Measurements from ENCODE around the gene AFF2.

Gene AFF2

DNA sequence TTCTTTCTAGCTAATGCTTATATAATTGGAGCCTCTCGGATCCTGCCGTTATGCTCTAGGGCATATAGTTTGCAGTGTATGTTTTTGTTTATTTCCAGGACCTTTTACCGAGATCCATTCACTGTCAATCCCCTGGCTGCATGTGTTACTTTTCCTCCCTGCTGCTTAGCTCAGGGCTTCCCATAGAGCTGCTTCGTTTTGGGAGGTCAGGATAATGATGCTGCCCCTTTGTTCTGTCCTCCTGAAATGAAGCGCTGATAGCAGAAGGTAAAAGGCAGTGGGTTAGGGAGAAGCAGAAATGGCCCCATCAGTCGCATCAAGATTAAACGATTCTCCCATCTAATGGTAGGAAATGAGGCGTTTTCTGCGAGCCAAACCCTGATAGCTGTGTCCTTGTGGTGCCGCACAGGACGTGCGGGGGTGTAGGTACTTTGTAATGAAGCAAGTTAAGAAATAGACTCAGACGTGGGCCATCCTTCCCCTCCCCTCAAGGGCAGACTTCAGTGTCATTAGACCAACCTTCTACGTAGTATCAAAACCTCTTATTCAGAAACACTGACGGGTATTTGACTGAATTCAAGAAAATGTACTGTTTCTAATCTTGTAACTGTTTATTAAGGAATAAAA, 37.3 kb downstream of the AFF2 start:
- no peak for TF ChIP-seq ZNF565 (CRISPR knock-in tag; conservative IDR thresholded peaks at IDR 0.05; ENCODE audit: low read depth)
- TF ChIP-seq BACH2 (CRISPR knock-in tag; IDR thresholded peaks at IDR 0.05; ENCODE audit: borderline replicate concordance), result no peak
- TF ChIP-seq ZFP3 (CRISPR knock-in tag; IDR thresholded peaks at IDR 0.05), result no peak
- no peak for TF ChIP-seq ZNF70 (CRISPR knock-in tag; IDR thresholded peaks at IDR 0.05)
- no peak for TF ChIP-seq TCF4 (CRISPR knock-in tag; IDR thresholded peaks at IDR 0.05; ENCODE audit: borderline replicate concordance)
- TF ChIP-seq ZC3H10 (CRISPR knock-in tag; IDR thresholded peaks at IDR 0.05), result no peak
- no peak for TF ChIP-seq PPARA (CRISPR knock-in tag; IDR thresholded peaks at IDR 0.05; ENCODE audit: borderline replicate concordance)
- TF ChIP-seq ARNTL (CRISPR knock-in tag; IDR thresholded peaks at IDR 0.05; ENCODE audit: borderline replicate concordance, low read depth), result no peak
- no peak for TF ChIP-seq ESRRG (CRISPR knock-in tag; IDR thresholded peaks at IDR 0.05)
- no peak for TF ChIP-seq SNAI2 (CRISPR knock-in tag; IDR thresholded peaks at IDR 0.05)
- TF ChIP-seq CSDC2 (CRISPR knock-in tag; IDR thresholded peaks at IDR 0.05), result no peak
- TF ChIP-seq, protein P1, sequence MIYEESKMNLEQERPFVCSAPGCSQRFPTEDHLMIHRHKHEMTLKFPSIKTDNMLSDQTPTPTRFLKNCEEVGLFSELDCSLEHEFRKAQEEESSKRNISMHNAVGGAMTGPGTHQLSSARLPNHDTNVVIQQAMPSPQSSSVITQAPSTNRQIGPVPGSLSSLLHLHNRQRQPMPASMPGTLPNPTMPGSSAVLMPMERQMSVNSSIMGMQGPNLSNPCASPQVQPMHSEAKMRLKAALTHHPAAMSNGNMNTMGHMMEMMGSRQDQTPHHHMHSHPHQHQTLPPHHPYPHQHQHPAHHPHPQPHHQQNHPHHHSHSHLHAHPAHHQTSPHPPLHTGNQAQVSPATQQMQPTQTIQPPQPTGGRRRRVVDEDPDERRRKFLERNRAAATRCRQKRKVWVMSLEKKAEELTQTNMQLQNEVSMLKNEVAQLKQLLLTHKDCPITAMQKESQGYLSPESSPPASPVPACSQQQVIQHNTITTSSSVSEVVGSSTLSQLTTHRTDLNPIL (CRISPR knock-in tag; IDR thresholded peaks at IDR 0.05; ENCODE audit: low read depth), result no peak
- TF ChIP-seq, protein P2, sequence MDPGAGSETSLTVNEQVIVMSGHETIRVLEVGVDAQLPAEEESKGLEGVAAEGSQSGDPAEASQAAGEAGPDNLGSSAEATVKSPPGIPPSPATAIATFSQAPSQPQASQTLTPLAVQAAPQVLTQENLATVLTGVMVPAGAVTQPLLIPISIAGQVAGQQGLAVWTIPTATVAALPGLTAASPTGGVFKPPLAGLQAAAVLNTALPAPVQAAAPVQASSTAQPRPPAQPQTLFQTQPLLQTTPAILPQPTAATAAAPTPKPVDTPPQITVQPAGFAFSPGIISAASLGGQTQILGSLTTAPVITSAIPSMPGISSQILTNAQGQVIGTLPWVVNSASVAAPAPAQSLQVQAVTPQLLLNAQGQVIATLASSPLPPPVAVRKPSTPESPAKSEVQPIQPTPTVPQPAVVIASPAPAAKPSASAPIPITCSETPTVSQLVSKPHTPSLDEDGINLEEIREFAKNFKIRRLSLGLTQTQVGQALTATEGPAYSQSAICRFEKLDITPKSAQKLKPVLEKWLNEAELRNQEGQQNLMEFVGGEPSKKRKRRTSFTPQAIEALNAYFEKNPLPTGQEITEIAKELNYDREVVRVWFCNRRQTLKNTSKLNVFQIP (CRISPR knock-in tag; IDR thresholded peaks at IDR 0.05; ENCODE audit: borderline replicate concordance, low read depth), result no peak
- no peak for TF ChIP-seq RARB (CRISPR knock-in tag; IDR thresholded peaks at IDR 0.05)
- no peak for ATAC-seq

DNA sequence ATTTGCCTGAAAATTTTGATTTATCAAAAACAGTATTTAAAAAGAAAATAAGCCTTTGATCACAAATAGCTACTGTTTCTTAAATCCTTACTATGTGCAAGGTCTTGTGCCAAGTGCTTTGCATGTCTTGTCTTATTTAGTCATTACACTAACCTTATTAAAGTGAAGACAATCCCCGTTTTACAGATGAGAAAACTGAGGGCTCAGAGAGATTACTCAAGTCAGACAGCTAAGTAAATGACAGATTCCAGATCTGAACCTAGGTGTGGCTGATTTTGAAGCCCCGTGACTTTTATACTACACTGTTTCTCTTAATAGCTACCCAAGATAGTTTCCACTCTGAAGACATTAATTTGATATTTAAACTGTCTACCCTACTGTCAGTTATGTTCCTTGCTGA, 38.2 kb downstream of the AFF2 start:
- ATAC-seq, result no peak
- TF ChIP-seq, protein P1 (CRISPR knock-in tag; IDR thresholded peaks at IDR 0.05; ENCODE audit: low read depth), result no peak

- no peak for ATAC-seq
- TF ChIP-seq, protein P2 (CRISPR knock-in tag; IDR thresholded peaks at IDR 0.05; ENCODE audit: borderline replicate concordance, low read depth), result no peak
- no peak for TF ChIP-seq CSDC2 (CRISPR knock-in tag; IDR thresholded peaks at IDR 0.05)
- no peak for TF ChIP-seq GLIS3 (CRISPR knock-in tag; IDR thresholded peaks at IDR 0.05)
- TF ChIP-seq BACH2 (CRISPR knock-in tag; IDR thresholded peaks at IDR 0.05; ENCODE audit: borderline replicate concordance), result no peak
These were observed 39.7 kb downstream of the AFF2 start for GRCh38 chrX:148540114-148540513.

GRCh38 chrX:148540671-148541583, 40.5 kb downstream of the AFF2 start:
- no peak for ATAC-seq
- TF ChIP-seq RARB (CRISPR knock-in tag; IDR thresholded peaks at IDR 0.05) (no peak), BACH2 (CRISPR knock-in tag; IDR thresholded peaks at IDR 0.05; ENCODE audit: borderline replicate concordance) (no peak), ZNF70 (CRISPR knock-in tag; IDR thresholded peaks at IDR 0.05) (no peak), ESRRG (CRISPR knock-in tag; IDR thresholded peaks at IDR 0.05) (no peak), ZFP3 (CRISPR knock-in tag; IDR thresholded peaks at IDR 0.05) (no peak), ZNF8 (CRISPR knock-in tag; IDR thresholded peaks at IDR 0.05) (no peak), ZC3H10 (CRISPR knock-in tag; IDR thresholded peaks at IDR 0.05) (no peak), TCF4 (CRISPR knock-in tag; IDR thresholded peaks at IDR 0.05; ENCODE audit: borderline replicate concordance) (no peak), GLIS3 (CRISPR knock-in tag; IDR thresholded peaks at IDR 0.05) (no peak), CSDC2 (CRISPR knock-in tag; IDR thresholded peaks at IDR 0.05) (no peak), ZFP30 (CRISPR knock-in tag; IDR thresholded peaks at IDR 0.05) (no peak)
- TF ChIP-seq, protein P3, sequence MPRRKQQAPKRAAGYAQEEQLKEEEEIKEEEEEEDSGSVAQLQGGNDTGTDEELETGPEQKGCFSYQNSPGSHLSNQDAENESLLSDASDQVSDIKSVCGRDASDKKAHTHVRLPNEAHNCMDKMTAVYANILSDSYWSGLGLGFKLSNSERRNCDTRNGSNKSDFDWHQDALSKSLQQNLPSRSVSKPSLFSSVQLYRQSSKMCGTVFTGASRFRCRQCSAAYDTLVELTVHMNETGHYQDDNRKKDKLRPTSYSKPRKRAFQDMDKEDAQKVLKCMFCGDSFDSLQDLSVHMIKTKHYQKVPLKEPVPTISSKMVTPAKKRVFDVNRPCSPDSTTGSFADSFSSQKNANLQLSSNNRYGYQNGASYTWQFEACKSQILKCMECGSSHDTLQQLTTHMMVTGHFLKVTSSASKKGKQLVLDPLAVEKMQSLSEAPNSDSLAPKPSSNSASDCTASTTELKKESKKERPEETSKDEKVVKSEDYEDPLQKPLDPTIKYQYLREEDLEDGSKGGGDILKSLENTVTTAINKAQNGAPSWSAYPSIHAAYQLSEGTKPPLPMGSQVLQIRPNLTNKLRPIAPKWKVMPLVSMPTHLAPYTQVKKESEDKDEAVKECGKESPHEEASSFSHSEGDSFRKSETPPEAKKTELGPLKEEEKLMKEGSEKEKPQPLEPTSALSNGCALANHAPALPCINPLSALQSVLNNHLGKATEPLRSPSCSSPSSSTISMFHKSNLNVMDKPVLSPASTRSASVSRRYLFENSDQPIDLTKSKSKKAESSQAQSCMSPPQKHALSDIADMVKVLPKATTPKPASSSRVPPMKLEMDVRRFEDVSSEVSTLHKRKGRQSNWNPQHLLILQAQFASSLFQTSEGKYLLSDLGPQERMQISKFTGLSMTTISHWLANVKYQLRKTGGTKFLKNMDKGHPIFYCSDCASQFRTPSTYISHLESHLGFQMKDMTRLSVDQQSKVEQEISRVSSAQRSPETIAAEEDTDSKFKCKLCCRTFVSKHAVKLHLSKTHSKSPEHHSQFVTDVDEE (CRISPR knock-in tag; IDR thresholded peaks at IDR 0.05), result no peak
